Liver (tissue), 9 donors: ENCODE data around the gene KSR2. TPM values are rescaled to one million over a fixed set of nuclear protein-coding genes. Genes with fewer than 3 reads are reported as not detected.

Experiments used
- DNase-seq: peaks from one replicate; pipeline ENCODE4 v3.0.0-alpha.2; 2017; ENCODE audit warnings: low spot score
- H3K27ac ChIP-seq, 2 donors: one replicate each; pipeline ENCODE4 v1.7.0; 2013; ENCODE audit warnings: inconsistent platforms in 2 of 2, low read length in 2 of 2, control low read depth in 1 of 2, low read depth in 1 of 2, mild to moderate bottlenecking in 1 of 2
- H3K27me3 ChIP-seq, 4 donors: one replicate each; pipeline versions ENCODE4 v1.6.1 to v1.7.0; 2013; ENCODE audit warnings: low read length in 3 of 4, inconsistent platforms in 1 of 4, mild to moderate bottlenecking in 1 of 4, moderate library complexity in 1 of 4; ENCODE audit not compliant: control insufficient read depth in 4 of 4, insufficient read depth in 4 of 4
- H3K36me3 ChIP-seq, 4 donors: one replicate each; pipeline versions ENCODE4 v1.6.1 to v1.7.0; 2013; ENCODE audit warnings: low read length in 3 of 4, mild to moderate bottlenecking in 3 of 4, low read depth in 1 of 4, moderate library complexity in 1 of 4; ENCODE audit not compliant: control insufficient read depth in 4 of 4, insufficient read depth in 3 of 4
- H3K4me1 ChIP-seq, 4 donors: one replicate each; pipeline versions ENCODE4 v1.6.1 to v1.7.0; 2013; ENCODE audit warnings: low read length in 3 of 4, mild to moderate bottlenecking in 3 of 4, moderate library complexity in 1 of 4; ENCODE audit not compliant: control insufficient read depth in 4 of 4, insufficient read depth in 4 of 4
- H3K4me3 ChIP-seq, 3 donors: one replicate each; pipeline versions ENCODE4 v1.6.1 to v1.7.0; 2013; ENCODE audit warnings: low read length in 3 of 3, control low read depth in 1 of 3, low read depth in 1 of 3, mild to moderate bottlenecking in 1 of 3
- H3K9ac ChIP-seq, 2 donors: one replicate each; pipeline ENCODE4 v1.7.0; 2013; ENCODE audit warnings: low read length in 2 of 2, mild to moderate bottlenecking in 2 of 2, moderate library complexity in 2 of 2, control low read depth in 1 of 2, low read depth in 1 of 2
- H3K9me3 ChIP-seq, 4 donors: one replicate each; pipeline versions ENCODE4 v1.6.1 to v1.7.0; 2013; ENCODE audit warnings: low read length in 3 of 4; ENCODE audit not compliant: control insufficient read depth in 4 of 4
- EGR1 ChIP-seq, 2 donors: IDR thresholded peaks; 2 replicates each; pipeline ENCODE4 v1.6.1; 2016 to 2018; ENCODE audit warnings: antibody characterized with exemption in 2 of 2, low read depth in 2 of 2
- FOXA1 ChIP-seq: IDR thresholded peaks from 2 replicates; pipeline ENCODE4 v1.6.1; 2016; ENCODE audit warnings: antibody characterized with exemption
- FOXA2 ChIP-seq: IDR thresholded peaks from 2 replicates; pipeline ENCODE4 v1.6.1; 2016; ENCODE audit warnings: antibody characterized with exemption
- GABPA ChIP-seq, 2 donors: IDR thresholded peaks in 1 of 2; conservative IDR thresholded peaks in 1 of 2; 2 replicates each; pipeline ENCODE4 v1.6.1; 2016; ENCODE audit warnings: antibody characterized with exemption in 2 of 2, mild to moderate bottlenecking in 1 of 2, moderate library complexity in 1 of 2
- HNF4A ChIP-seq, 2 donors: conservative IDR thresholded peaks; 2 replicates each; pipeline ENCODE4 v1.6.1; 2016; ENCODE audit warnings: antibody characterized with exemption in 2 of 2, mild to moderate bottlenecking in 2 of 2
- HNF4G ChIP-seq: IDR thresholded peaks from 2 replicates; pipeline ENCODE4 v1.6.1; 2016; ENCODE audit warnings: antibody characterized with exemption
- JUND ChIP-seq, 2 donors: IDR thresholded peaks; 2 replicates each; pipeline ENCODE4 v1.6.1; 2016; ENCODE audit warnings: antibody characterized with exemption in 2 of 2
- NR2F2 ChIP-seq: IDR thresholded peaks from 2 replicates; pipeline ENCODE4 v1.6.1; 2016; ENCODE audit warnings: antibody characterized with exemption
- RAD21 ChIP-seq, 2 donors: IDR thresholded peaks; 2 replicates each; pipeline ENCODE4 v1.6.1; 2016; ENCODE audit warnings: antibody characterized with exemption in 2 of 2, mild to moderate bottlenecking in 2 of 2
- RXRA ChIP-seq, 2 donors: IDR thresholded peaks; 2 replicates each; pipeline ENCODE4 v1.6.1; 2017 to 2018; ENCODE audit warnings: antibody characterized with exemption in 2 of 2, mild to moderate bottlenecking in 1 of 2
- SP1 ChIP-seq: IDR thresholded peaks from 2 replicates; pipeline ENCODE4 v1.6.1; 2018; ENCODE audit warnings: antibody characterized with exemption, mild to moderate bottlenecking
- TAF1 ChIP-seq: conservative IDR thresholded peaks from 2 replicates; pipeline ENCODE4 v1.6.1; 2016; ENCODE audit warnings: antibody characterized with exemption, mild to moderate bottlenecking
- YY1 ChIP-seq: IDR thresholded peaks from 2 replicates; pipeline ENCODE4 v1.6.1; 2016; ENCODE audit warnings: antibody characterized with exemption, mild to moderate bottlenecking
- WGBS: extraction: QIAGEN DNeasy Blood & Tissue Kit; methylation state at CpG from one replicate; pipeline ENCODE4 v1.1.7; 2013; 5-methylcytosine and 5-hydroxymethylcytosine counted together
- polyA plus RNA-seq, 2 donors: library from polyadenylated mRNA; stranded (reverse) in 1 of 2; unstranded in 1 of 2; fragments of 200-250 nt in 1 of 2; fragments of >200 nt in 1 of 2; fragmentation: Nextera tagmentation in 1 of 2; extraction: Ambion mirVana in 1 of 2; gene quantifications; one replicate each; pipeline versions ENCODE4 v1.2.1 to v1.2.3, GENCODE V29; 2013 to 2015
- total RNA-seq, 2 donors: library from RNA; depleted of rRNA; stranded (reverse); fragments of >200 nt; gene quantifications; one replicate each; pipeline ENCODE4 v1.2.3, GENCODE V29; 2014
- TF ChIP-seq, protein P1 (sequence below): IDR thresholded peaks from 2 replicates; pipeline ENCODE4 v1.6.1; 2016; ENCODE audit warnings: antibody characterized with exemption
- TF ChIP-seq, protein P2 (sequence below): fragments of 150-350 bp; IDR thresholded peaks from 2 replicates; pipeline ENCODE4 v1.5.1; 2017; ENCODE audit warnings: improper control_type of control experiment, low read depth, low read length; ENCODE audit not compliant: missing input control
- TF ChIP-seq, protein P3 (sequence below): IDR thresholded peaks from 2 replicates; pipeline ENCODE4 v1.6.1; 2016; ENCODE audit warnings: antibody characterized with exemption, mild to moderate bottlenecking
- TF ChIP-seq, protein P4 (sequence below): IDR thresholded peaks from 2 replicates; pipeline ENCODE4 v1.6.1; 2016; ENCODE audit warnings: antibody characterized with exemption
- TF ChIP-seq, protein P5 (sequence below): IDR thresholded peaks from 2 replicates; pipeline ENCODE4 v1.6.1; 2016; ENCODE audit warnings: antibody characterized with exemption
- donor health status: healthy.
- donor health status: healthy.
- donor health status: healthy.
- donor health status: healthy.
- donor health status: healthy.

KSR2 gene
- total and polyA plus RNA-seq, 4 donors = under 0.01 to 0.02 (median under 0.01) TPM; not detected in 1

DNA sequence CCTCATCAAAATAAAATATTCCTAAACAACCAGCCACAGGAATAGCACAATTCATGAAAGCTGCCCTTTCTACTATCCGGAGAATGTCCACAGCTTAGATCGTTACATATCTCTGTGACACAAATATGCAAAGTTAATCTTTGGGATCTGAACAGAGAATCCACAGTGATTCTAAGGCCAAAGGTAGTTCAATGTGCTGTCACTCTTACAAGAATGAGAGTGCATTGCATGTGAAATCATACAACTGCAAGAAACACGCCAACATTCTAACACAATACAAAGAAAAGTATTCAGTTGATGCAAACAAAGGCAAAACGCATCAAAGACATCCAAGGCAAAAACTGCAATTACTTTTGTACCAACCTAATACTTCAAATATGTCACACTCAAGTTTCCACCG lies 60.4 kb downstream of the KSR2 start:
- TF ChIP-seq RXRA (IDR thresholded peaks at IDR 0.05) (no peak), FOXA2 (no peak), HNF4A (conservative IDR thresholded peaks at IDR 0.05) (no peak), HNF4G (no peak), RAD21 (IDR thresholded peaks at IDR 0.05) (no peak), TAF1 (no peak), GABPA (IDR thresholded peaks at IDR 0.05 in 1 of 2, conservative IDR thresholded peaks at IDR 0.05 in 1 of 2) (no peak), FOXA1 (no peak), SP1 (no peak), JUND (IDR thresholded peaks at IDR 0.05) (no peak), YY1 (no peak), NR2F2 (no peak), EGR1 (IDR thresholded peaks at IDR 0.05; ENCODE audit: low read depth in 2 of 2) (no peak)
- TF ChIP-seq, protein P1, sequence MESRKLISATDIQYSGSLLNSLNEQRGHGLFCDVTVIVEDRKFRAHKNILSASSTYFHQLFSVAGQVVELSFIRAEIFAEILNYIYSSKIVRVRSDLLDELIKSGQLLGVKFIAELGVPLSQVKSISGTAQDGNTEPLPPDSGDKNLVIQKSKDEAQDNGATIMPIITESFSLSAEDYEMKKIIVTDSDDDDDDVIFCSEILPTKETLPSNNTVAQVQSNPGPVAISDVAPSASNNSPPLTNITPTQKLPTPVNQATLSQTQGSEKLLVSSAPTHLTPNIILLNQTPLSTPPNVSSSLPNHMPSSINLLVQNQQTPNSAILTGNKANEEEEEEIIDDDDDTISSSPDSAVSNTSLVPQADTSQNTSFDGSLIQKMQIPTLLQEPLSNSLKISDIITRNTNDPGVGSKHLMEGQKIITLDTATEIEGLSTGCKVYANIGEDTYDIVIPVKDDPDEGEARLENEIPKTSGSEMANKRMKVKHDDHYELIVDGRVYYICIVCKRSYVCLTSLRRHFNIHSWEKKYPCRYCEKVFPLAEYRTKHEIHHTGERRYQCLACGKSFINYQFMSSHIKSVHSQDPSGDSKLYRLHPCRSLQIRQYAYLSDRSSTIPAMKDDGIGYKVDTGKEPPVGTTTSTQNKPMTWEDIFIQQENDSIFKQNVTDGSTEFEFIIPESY = no peak
- TF ChIP-seq, protein P2, sequence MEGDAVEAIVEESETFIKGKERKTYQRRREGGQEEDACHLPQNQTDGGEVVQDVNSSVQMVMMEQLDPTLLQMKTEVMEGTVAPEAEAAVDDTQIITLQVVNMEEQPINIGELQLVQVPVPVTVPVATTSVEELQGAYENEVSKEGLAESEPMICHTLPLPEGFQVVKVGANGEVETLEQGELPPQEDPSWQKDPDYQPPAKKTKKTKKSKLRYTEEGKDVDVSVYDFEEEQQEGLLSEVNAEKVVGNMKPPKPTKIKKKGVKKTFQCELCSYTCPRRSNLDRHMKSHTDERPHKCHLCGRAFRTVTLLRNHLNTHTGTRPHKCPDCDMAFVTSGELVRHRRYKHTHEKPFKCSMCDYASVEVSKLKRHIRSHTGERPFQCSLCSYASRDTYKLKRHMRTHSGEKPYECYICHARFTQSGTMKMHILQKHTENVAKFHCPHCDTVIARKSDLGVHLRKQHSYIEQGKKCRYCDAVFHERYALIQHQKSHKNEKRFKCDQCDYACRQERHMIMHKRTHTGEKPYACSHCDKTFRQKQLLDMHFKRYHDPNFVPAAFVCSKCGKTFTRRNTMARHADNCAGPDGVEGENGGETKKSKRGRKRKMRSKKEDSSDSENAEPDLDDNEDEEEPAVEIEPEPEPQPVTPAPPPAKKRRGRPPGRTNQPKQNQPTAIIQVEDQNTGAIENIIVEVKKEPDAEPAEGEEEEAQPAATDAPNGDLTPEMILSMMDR = no peak
- TF ChIP-seq, protein P3, sequence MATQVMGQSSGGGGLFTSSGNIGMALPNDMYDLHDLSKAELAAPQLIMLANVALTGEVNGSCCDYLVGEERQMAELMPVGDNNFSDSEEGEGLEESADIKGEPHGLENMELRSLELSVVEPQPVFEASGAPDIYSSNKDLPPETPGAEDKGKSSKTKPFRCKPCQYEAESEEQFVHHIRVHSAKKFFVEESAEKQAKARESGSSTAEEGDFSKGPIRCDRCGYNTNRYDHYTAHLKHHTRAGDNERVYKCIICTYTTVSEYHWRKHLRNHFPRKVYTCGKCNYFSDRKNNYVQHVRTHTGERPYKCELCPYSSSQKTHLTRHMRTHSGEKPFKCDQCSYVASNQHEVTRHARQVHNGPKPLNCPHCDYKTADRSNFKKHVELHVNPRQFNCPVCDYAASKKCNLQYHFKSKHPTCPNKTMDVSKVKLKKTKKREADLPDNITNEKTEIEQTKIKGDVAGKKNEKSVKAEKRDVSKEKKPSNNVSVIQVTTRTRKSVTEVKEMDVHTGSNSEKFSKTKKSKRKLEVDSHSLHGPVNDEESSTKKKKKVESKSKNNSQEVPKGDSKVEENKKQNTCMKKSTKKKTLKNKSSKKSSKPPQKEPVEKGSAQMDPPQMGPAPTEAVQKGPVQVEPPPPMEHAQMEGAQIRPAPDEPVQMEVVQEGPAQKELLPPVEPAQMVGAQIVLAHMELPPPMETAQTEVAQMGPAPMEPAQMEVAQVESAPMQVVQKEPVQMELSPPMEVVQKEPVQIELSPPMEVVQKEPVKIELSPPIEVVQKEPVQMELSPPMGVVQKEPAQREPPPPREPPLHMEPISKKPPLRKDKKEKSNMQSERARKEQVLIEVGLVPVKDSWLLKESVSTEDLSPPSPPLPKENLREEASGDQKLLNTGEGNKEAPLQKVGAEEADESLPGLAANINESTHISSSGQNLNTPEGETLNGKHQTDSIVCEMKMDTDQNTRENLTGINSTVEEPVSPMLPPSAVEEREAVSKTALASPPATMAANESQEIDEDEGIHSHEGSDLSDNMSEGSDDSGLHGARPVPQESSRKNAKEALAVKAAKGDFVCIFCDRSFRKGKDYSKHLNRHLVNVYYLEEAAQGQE = no peak
- TF ChIP-seq, protein P4, sequence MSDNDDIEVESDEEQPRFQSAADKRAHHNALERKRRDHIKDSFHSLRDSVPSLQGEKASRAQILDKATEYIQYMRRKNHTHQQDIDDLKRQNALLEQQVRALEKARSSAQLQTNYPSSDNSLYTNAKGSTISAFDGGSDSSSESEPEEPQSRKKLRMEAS = no peak
- TF ChIP-seq, protein P5, sequence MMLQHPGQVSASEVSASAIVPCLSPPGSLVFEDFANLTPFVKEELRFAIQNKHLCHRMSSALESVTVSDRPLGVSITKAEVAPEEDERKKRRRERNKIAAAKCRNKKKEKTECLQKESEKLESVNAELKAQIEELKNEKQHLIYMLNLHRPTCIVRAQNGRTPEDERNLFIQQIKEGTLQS = no peak
- Histone ChIP-seq H3K4me3 (no peak overlapping the region), H3K27me3 (no peaks in the 10 kb centered on the region), H3K9ac (no peak overlapping the region), H3K36me3 (no peaks in the 10 kb centered on the region), H3K4me1 (no peaks in the 10 kb centered on the region), H3K27ac (no peak overlapping the region), H3K9me3 (peaks cover 0 to 6% (median 4%) of the 10 kb centered on the region in 4 donors)
- WGBS = 80% methylated on average over 5 of the region's 5 CpGs
- DNase-seq = no peak
